GM12878 (cell line): Measurements from ENCODE around the gene NMBR. TPM values are rescaled to one million over a fixed set of nuclear protein-coding genes. Genes with fewer than 3 reads are reported as not detected.

Experiments used
- CHD1 ChIP-seq: IDR thresholded peaks from 2 replicates; pipeline ENCODE4 v1.6.1; 2012; ENCODE audit warnings: low read depth, low read length, improper control_type of control experiment
- EGR1 ChIP-seq, 2 experiments: IDR thresholded peaks; 1 replicate in 1 of 2; 2 replicates in 1 of 2; pipeline ENCODE4 v1.6.1; 2011 to 2012; ENCODE audit warnings: low read depth in 2 of 2, low read length in 2 of 2, borderline replicate concordance in 1 of 2, mild to moderate bottlenecking in 1 of 2, moderate library complexity in 1 of 2
- JUNB ChIP-seq: IDR thresholded peaks from 2 replicates; pipeline ENCODE4 v1.6.1; 2016; ENCODE audit warnings: antibody characterized with exemption, mild to moderate bottlenecking
- MYB ChIP-seq: fragments of 150-350 bp; IDR thresholded peaks from 2 replicates; pipeline ENCODE4 v1.6.1; 2014; ENCODE audit warnings: mild to moderate bottlenecking, low read depth, low read length, borderline replicate concordance
- NBN ChIP-seq: fragments of 450-650 bp; IDR thresholded peaks from 2 replicates; pipeline ENCODE4 v1.6.1; 2016
- PRDM15 ChIP-seq: fragments of 450-650 bp; formaldehyde crosslinking; IDR thresholded peaks from 2 replicates; pipeline ENCODE4 v1.4.0; 2020; ENCODE audit warnings: mild to moderate bottlenecking, moderate library complexity
- RAD51 ChIP-seq: fragments of 450-650 bp; IDR thresholded peaks from 2 replicates; pipeline ENCODE4 v1.6.1; 2016; ENCODE audit warnings: moderate library complexity, mild to moderate bottlenecking, inconsistent platforms
- SREBF1 ChIP-seq: IDR thresholded peaks from 2 replicates; pipeline ENCODE4 v1.6.1; 2012; ENCODE audit warnings: mild to moderate bottlenecking, low read length
- TAF1 ChIP-seq: IDR thresholded peaks from 2 replicates; pipeline ENCODE4 v1.6.1; 2011; ENCODE audit warnings: mild to moderate bottlenecking, low read depth, low read length, borderline replicate concordance
- USF2 ChIP-seq: IDR thresholded peaks from 2 replicates; pipeline ENCODE4 v1.6.1; 2011; ENCODE audit warnings: low read depth, low read length, improper control_type of control experiment, borderline replicate concordance
- polyA plus RNA-seq, 11 experiments: library from polyadenylated mRNA; depleted of rRNA in 4 of 11; unstranded in 6 of 11; stranded (reverse) in 5 of 11; fragments of >200 nt; fragmentation: Nextera tagmentation in 4 of 11; fragmentation: Illumina TruSeq in 1 of 11; extraction: Ambion mirVana in 4 of 11; extraction: Trizol in 1 of 11; gene quantifications; 1 replicate in 1 of 11; 2 replicates in 10 of 11; pipeline versions ENCODE4 v1.2.1 to v1.2.3, GENCODE V29; 2011 to 2016; ENCODE audit warnings: inconsistent platforms in 2 of 11, missing spikeins in 2 of 11, low read depth in 1 of 11
- total RNA-seq, 4 experiments: library from RNA; depleted of rRNA in 3 of 4; stranded (reverse); fragments of >200 nt in 3 of 4; fragmentation: Illumina TruSeq in 1 of 4; extraction: Trizol in 1 of 4; gene quantifications; 2 replicates each; pipeline versions ENCODE4 v1.2.1 to v1.2.3, GENCODE V29; 2013 to 2021
- TF ChIP-seq, protein P1 (sequence below): fragments of 450-650 bp; IDR thresholded peaks from 2 replicates; pipeline ENCODE4 v1.6.1; 2016; ENCODE audit warnings: mild to moderate bottlenecking

The NMBR gene
- total and polyA plus RNA-seq, 10 of the 15 experiments (the other 5 are each of a cell fraction or from before 2014, with no cell fraction given): not detected

DNA sequence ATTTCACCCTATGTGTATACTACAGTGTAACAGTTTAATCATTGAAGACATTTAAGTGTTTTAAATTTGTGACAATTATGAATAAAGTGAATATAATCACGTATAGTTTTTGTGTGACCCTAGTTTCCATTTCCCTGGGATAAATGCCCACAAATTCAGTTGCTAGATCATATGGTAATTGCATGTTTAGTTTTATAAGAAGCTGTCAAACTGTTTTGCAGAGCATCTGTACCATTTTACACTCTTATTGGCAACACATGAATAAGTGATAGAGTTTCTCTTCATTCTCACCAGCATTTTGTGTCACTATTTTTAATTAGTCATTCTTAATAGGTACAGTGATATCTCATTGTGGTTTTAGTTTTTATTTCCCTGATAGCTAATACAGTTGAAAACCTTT lies 7.4 kb upstream of the NMBR start (continued):
- TF ChIP-seq PRDM15 (CRISPR knock-in tag) (no peak), SREBF1 (no peak), USF2 (no peak), RAD51 (no peak), TAF1 (no peak), CHD1 (no peak), EGR1 (IDR thresholded peaks at IDR 0.05; ENCODE audit: borderline replicate concordance in 1 of 2, low read depth in 2 of 2, low read length in 2 of 2) (no peak), NBN (no peak), JUNB (no peak), MYB (no peak)
- TF ChIP-seq, protein P1, sequence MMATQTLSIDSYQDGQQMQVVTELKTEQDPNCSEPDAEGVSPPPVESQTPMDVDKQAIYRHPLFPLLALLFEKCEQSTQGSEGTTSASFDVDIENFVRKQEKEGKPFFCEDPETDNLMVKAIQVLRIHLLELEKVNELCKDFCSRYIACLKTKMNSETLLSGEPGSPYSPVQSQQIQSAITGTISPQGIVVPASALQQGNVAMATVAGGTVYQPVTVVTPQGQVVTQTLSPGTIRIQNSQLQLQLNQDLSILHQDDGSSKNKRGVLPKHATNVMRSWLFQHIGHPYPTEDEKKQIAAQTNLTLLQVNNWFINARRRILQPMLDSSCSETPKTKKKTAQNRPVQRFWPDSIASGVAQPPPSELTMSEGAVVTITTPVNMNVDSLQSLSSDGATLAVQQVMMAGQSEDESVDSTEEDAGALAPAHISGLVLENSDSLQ: no peak
